GM08714 (cell line): ENCODE measurements around the gene IL12A.

Experiments used
- H3K4me3 ChIP-seq: fragments of 200-500 bp; sonication (Bioruptor generic); 2 replicates; pipeline ENCODE4 v1.5.1; 2014; ENCODE audit warnings: mild to moderate bottlenecking, low read length, inconsistent platforms
- ZNF274 ChIP-seq: IDR thresholded peaks from 2 replicates; pipeline ENCODE4 v1.6.1; 2012; ENCODE audit warnings: mild to moderate bottlenecking, low read depth, low read length

Gene IL12A

DNA sequence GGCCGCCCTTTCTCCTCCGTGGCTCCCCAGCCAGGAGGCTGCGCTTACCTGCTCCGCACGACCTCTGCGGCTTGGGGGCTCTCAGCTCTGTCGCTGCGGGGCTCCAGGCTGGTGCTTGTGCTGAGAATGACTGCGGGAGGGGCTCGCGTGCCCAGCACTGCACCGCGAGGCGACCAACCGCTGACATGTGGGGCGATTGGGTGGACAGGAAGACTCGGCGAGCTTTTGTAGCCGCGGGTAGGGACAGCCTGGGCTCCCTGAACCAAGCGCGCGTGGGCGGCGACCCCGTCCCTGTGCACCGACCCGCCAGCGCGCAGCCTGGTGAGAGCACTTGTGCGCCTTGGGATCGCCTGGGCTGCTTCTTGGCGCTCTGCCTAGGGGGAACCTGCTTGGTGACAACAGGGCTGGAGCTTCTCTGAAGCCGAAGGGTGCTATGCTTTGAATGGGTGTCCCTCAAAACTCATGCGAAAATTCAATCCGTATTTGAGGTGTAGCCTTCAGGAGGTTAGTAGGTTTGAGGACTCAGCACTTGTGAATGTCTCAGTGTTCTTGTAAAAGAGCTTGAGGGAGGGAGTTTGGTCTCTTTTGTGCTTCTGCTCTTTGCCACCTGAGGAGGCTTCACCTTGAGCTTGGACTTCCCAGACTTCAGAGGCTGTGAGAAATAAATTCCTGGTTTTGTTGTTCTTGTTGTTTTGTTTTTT is 50.4 kb downstream of the IL12A start:
- no peak overlapping the region; the same call in 1 of the 2 replicates for H3K4me3 ChIP-seq
- TF ChIP-seq ZNF274 = no peak

DNA sequence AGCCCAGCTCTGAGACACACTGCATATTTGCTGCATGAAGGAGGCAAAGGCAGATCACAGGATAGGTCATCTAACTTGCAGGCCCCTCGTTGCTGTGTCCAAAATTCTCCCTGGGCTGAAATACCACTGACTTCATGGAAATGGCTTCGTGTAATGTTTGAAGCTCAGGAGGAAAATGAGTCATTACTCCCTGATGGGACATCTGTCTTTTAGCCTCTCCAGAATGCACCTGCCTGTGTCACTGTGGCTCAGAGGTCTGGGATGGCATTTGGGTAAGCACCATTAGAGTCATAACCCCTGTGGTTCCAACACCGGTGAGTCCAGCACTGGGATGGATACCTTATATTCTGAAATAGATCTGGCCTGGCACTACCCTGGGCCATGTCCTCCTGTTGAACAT is 51.5 kb downstream of the IL12A start:
- no peak for TF ChIP-seq ZNF274
- H3K4me3 ChIP-seq = no peak overlapping the region

DNA sequence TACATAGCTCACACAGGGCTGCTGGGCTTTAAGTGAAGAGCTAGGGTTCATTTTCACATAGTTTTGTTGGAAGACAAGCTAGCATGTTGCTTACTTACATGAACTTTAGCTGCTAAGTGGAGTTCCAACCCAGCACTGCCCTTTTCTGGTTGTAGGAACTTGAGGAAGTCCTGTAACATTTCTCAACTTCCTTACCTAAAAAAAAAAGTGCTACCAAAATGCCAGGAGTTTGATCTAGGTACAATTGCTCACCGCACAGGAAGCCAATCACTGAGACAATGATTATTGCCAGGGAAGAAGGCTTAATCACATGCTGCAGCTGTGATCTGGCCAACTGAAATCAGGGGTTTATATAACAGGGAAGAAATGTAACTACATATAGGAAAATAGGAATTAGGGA is 52.8 kb downstream of the IL12A start:
- H3K4me3 ChIP-seq = no peak overlapping the region
- TF ChIP-seq ZNF274 = no peak

DNA sequence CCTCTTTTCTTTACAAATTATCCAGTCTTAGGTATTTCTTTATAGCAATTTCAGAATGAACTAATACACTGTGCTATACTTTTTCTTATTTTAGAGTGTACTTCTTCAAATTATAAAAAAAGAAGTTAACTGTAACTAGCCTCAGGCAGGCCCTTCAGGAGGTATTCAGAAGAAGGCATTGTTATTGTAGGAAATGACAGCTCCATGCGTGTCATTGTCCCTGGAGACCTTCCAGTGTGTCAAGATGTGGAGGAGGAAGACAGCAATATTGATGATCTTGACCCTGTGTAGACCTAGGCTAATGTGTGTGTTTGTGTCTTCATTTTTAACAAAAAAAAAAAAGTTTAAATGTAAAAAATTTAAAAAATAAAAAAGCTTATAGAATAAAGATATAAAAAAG is 55.5 kb downstream of the IL12A start:
- no peak for TF ChIP-seq ZNF274
- H3K4me3 ChIP-seq = no peak overlapping the region
